Measurements from ENCODE around the gene LOXL3. TPM values are rescaled to one million over a fixed set of nuclear protein-coding genes. Genes with fewer than 3 reads are reported as not detected.

The LOXL3 gene
- total RNA-seq, 1 donor from 2014 or later: 62.1 TPM

DNA sequence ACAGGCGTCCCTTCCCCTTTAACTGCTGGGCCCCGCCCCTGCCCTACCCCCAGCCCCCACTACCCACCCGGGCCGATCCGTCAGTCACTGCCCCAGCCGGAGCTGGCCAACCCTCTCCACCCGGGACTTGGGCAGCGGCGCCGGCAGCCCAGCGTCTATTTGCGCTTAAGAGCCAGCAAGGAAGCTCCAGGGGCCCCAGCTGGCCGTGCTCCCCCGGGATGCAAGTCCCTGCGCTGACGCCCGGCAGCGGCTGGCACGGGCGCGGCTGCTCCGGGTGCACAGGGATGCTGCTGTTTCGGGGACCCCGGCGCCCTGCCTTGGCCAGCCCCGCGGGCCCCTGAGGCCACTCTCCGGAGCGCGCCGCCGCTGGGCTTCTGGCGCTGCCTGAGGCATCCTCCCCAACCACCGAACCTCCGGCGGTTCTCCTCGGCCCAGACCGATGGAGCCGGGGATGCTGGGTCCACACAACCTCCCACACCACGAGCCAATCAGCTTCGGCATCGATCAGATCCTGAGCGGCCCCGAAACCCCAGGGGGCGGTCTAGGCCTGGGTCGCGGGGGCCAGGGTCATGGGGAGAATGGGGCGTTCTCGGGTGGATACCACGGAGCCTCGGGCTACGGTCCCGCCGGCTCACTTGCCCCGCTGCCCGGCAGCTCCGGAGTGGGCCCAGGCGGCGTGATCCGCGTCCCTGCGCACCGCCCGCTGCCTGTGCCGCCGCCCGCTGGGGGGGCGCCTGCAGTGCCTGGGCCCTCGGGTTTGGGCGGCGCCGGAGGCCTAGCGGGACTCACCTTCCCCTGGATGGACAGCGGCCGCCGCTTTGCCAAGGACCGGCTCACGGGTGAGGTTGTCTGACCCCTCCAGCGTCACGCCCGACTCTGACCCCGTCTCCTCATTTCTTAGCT is 39.1 kb downstream of the LOXL3 start, which contains the start of gene TLX2:
Gene TLX2 (plus strand): TSS at position 83 of the 903 bp plus-strand sequence. CDS start 357 bp downstream, at position 440.
- Mint-ChIP-seq H3K4me1 (ENCODE audit: unreplicated experiment) (peaks cover 11% of the 10 kb centered on the region), H3K4me3 (ENCODE audit: unreplicated experiment) (no peak within 1 kb of the TSS), H3K27ac (ENCODE audit: unreplicated experiment) (no peak within 1 kb of the TSS), H3K27me3 (ENCODE audit: unreplicated experiment) (peaks cover 80% of the 10 kb centered on the region), H3K36me3 (ENCODE audit: unreplicated experiment) (peaks cover 3% of the 10 kb centered on the region), H3K9me3 (ENCODE audit: unreplicated experiment) (no peaks in the 10 kb centered on the region)
- DNase-seq (ENCODE audit: extremely low spot score, unreplicated experiment): no peak
- TF ChIP-seq, protein P1, sequence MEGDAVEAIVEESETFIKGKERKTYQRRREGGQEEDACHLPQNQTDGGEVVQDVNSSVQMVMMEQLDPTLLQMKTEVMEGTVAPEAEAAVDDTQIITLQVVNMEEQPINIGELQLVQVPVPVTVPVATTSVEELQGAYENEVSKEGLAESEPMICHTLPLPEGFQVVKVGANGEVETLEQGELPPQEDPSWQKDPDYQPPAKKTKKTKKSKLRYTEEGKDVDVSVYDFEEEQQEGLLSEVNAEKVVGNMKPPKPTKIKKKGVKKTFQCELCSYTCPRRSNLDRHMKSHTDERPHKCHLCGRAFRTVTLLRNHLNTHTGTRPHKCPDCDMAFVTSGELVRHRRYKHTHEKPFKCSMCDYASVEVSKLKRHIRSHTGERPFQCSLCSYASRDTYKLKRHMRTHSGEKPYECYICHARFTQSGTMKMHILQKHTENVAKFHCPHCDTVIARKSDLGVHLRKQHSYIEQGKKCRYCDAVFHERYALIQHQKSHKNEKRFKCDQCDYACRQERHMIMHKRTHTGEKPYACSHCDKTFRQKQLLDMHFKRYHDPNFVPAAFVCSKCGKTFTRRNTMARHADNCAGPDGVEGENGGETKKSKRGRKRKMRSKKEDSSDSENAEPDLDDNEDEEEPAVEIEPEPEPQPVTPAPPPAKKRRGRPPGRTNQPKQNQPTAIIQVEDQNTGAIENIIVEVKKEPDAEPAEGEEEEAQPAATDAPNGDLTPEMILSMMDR (IDR thresholded peaks at IDR 0.05): no peak

DNA sequence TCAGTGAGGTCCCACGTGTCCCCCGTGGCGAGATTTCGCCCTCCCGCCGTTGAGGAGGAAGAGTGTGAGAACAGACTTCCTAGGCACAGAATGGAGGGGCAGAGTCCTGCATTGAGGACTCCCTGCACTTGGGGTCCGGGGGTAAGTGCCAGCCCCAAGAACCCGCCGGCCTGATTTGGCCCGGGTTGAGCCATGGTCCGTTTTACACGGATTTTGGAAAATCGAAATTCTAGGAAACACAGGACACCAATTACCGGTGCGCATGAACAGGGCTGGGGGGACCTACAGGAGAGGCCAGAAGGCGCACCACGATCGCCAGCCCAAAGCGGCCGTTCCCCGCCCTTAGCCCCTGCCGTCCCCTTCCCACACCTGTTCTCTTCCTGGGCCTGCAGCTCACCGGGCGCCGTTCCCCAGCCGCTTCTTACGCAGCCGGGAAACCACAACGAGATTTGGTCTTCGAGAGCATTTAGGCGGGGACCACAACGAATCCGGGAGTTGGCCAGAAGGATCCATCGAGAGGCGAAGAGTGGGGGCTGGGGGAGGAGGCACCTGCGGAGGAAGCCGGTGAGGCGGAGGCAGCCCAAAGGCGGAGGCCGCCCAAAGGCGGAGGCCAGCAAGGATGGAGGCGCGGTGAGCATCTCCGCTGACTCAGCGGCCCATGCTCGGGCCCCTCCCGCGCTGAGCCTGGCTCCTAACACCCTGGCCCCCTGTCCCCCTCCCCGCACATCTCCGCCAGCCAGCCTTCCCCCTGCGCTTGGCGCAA is 40.0 kb downstream of the LOXL3 start:
- H3K4me1 Mint-ChIP-seq (ENCODE audit: unreplicated experiment): peaks cover 11% of the 10 kb centered on the region
- H3K36me3 Mint-ChIP-seq (ENCODE audit: unreplicated experiment): peaks cover 4% of the 10 kb centered on the region
- no peak overlapping the region for H3K27ac Mint-ChIP-seq (ENCODE audit: unreplicated experiment)
- H3K27me3 Mint-ChIP-seq (ENCODE audit: unreplicated experiment): peaks cover 73% of the 10 kb centered on the region
- TF ChIP-seq, protein P1 (IDR thresholded peaks at IDR 0.05): no peak
- DNase-seq (ENCODE audit: extremely low spot score, unreplicated experiment): no peak
- H3K4me3 Mint-ChIP-seq (ENCODE audit: unreplicated experiment): no peak overlapping the region
- H3K9me3 Mint-ChIP-seq (ENCODE audit: unreplicated experiment): no peaks in the 10 kb centered on the region

DNA sequence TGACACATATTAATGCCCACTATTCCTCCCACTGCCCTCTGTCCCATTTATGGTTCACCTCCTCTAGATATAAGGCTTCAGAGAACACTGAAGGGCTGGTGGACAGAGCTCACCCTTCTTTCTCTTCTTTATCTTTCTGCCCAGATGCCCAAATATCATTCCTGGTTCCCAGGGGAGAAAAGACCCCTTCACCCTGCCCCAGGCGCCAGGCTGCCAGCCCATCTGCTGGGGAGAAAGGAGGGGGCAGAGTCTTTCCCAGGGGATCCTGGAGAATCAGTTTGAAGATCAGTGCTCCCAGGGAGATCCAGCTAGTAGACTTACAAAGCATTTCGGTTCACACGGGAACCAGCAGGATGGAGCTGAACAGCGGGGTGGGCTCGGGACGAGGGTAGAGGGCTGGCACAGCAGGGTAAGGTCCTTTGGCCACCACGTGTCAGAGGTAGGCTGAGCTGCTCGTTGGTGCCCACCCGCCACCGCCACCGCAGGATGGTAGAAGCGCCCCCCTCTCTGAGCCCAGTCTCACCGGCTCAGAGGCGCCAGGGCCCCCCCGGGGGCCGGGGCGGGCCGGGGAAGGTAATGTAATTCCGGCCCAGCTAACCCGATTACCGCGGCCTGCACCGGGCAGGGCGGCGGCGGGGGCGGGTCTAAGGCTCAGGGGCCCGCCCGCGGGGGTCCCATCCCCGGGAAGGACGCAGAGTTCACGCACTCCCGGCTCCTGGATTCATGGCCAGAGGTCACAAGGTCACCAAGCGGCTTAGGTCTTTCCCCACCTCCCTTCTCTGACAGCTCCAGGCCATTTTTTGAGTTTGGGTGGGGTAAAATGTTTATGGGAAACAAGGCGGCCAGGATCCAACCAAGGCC is 40.8 kb downstream of the LOXL3 start:
- TF ChIP-seq, protein P1 (IDR thresholded peaks at IDR 0.05): no peak
- peaks cover 71% of the 10 kb centered on the region for H3K27me3 Mint-ChIP-seq (ENCODE audit: unreplicated experiment)
- no peak overlapping the region for H3K4me3 Mint-ChIP-seq (ENCODE audit: unreplicated experiment)
- H3K9me3 Mint-ChIP-seq (ENCODE audit: unreplicated experiment): no peaks in the 10 kb centered on the region
- peaks cover 19% of the 10 kb centered on the region for H3K4me1 Mint-ChIP-seq (ENCODE audit: unreplicated experiment)
- H3K27ac Mint-ChIP-seq (ENCODE audit: unreplicated experiment): no peak overlapping the region
- H3K36me3 Mint-ChIP-seq (ENCODE audit: unreplicated experiment): peaks cover 4% of the 10 kb centered on the region
- DNase-seq (ENCODE audit: extremely low spot score, unreplicated experiment): no peak

DNA sequence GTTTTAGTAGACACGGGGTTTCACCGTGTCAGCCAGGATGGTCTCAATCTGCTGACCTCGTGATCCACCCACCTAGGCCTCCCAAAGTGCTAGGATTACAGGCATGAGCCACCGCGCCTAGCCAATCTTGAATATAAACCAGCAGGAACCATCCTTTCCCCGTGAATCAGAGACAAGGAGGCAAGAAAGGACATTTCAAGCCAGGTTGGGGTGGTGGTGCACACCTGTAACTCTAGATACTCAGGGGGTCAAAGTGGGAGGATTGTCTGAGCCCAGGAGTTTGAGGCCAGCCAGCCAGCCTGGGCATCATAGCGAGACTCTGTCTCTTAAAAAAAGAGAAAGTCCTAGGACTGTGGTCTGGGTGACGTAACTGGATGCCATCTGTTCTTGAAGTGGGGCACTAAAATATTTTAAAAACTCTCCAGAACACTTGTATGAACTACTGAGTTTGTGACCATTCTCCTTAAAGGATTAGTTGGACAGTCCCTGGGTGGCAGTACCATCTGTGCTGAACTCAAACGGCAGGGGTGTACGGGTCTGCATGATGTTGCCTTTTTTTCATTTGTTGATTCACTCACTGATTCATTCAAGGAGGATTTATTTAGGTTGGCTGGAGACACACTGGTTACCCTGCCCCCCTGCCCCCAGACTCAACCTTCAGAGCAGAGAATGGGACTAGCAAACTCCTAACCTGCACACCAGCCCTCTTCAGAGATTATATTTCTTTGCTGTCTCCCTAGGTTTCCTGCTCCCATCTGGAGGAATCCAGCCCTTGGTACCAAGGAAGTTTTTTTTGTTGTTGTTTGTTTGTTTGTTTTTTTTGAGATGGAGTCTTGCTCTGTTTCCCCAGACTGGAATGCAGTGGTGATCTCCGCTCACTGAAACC is 42.4 kb downstream of the LOXL3 start:
- Mint-ChIP-seq H3K4me3 (ENCODE audit: unreplicated experiment) (no peak overlapping the region), H3K4me1 (ENCODE audit: unreplicated experiment) (peaks cover 27% of the 10 kb centered on the region), H3K9me3 (ENCODE audit: unreplicated experiment) (no peaks in the 10 kb centered on the region), H3K27ac (ENCODE audit: unreplicated experiment) (no peak overlapping the region), H3K27me3 (ENCODE audit: unreplicated experiment) (peaks cover 56% of the 10 kb centered on the region), H3K36me3 (ENCODE audit: unreplicated experiment) (peaks cover 8% of the 10 kb centered on the region)
- TF ChIP-seq, protein P1 (IDR thresholded peaks at IDR 0.05): no peak
- no peak for DNase-seq (ENCODE audit: extremely low spot score, unreplicated experiment)

All from osteocyte (in vitro differentiated cells).